ENCODE measurements around the gene RMND5B. TPM values are rescaled to one million over a fixed set of nuclear protein-coding genes. Genes with fewer than 3 reads are reported as not detected.
"Not testable (repeated sequence)": the region's sequence is repeated elsewhere in the genome, so short reads cannot be mapped to it uniquely, and the experiment has no call there.

RMND5B gene
- total and polyA plus RNA-seq, 8 donors, result 25.3 to 72.9 (median 33.8) TPM

GRCh38 chr5:178196281-178196812 is 65.5 kb downstream of the RMND5B start:
- H3K4me1 ChIP-seq, result no peaks in the 10 kb centered on the region
- WGBS, 5 donors, result 66 to 79% (median 78%) methylated on average over 6 to 7 of the region's 7 CpGs
- H3K27me3 ChIP-seq, result peaks cover 0 to 21% (median 0%) of the 10 kb centered on the region in 3 donors
- TF ChIP-seq POLR2A (IDR thresholded peaks at IDR 0.05) (no peak), EP300 (IDR thresholded peaks at IDR 0.05) (no peak), POLR2AphosphoS5 (IDR thresholded peaks at IDR 0.05) (no peak)
- TF ChIP-seq, protein P1, sequence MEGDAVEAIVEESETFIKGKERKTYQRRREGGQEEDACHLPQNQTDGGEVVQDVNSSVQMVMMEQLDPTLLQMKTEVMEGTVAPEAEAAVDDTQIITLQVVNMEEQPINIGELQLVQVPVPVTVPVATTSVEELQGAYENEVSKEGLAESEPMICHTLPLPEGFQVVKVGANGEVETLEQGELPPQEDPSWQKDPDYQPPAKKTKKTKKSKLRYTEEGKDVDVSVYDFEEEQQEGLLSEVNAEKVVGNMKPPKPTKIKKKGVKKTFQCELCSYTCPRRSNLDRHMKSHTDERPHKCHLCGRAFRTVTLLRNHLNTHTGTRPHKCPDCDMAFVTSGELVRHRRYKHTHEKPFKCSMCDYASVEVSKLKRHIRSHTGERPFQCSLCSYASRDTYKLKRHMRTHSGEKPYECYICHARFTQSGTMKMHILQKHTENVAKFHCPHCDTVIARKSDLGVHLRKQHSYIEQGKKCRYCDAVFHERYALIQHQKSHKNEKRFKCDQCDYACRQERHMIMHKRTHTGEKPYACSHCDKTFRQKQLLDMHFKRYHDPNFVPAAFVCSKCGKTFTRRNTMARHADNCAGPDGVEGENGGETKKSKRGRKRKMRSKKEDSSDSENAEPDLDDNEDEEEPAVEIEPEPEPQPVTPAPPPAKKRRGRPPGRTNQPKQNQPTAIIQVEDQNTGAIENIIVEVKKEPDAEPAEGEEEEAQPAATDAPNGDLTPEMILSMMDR (IDR thresholded peaks at IDR 0.05), result no peak
- DNase-seq, result no peak
- intact Hi-C loops (cut with DNase I; ENCODE audit: low total_unique reads), result no loop called here
- H3K27ac ChIP-seq, result no peak overlapping the region
- no peaks in the 10 kb centered on the region for H3K36me3 ChIP-seq
- no peak overlapping the region for H3K4me3 ChIP-seq
- no peaks in the 10 kb centered on the region for H3K9me3 ChIP-seq

DNA sequence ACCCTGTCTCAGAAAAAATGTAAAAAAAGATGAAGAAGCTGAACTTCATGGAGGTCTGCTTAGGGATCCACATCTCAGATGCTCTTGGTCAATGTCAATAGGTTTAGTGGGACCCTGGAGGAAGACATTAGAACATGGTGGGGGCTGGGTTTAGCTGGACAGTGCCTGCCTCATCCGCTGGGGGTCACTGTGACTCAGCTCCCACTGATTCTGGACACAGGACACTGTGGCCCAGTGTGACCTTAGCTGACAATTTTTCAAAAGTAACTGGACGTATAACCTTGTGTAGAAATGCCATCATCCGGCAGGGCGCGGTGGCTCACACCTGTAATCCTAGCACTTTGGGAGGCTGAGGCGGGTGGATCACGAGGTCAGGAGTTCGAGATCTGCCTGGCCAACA is 66.2 kb downstream of the RMND5B start:
- Histone ChIP-seq H3K36me3 (no peaks in the 10 kb centered on the region), H3K27me3 (peaks cover 0 to 21% (median 0%) of the 10 kb centered on the region in 3 donors), H3K4me1 (no peaks in the 10 kb centered on the region), H3K27ac (no peak overlapping the region), H3K4me3 (no peak overlapping the region), H3K9me3 (no peaks in the 10 kb centered on the region)
- intact Hi-C loops (cut with DNase I; ENCODE audit: low total_unique reads), result no loop called here
- no peak for DNase-seq
- TF ChIP-seq POLR2AphosphoS5 (IDR thresholded peaks at IDR 0.05) (no peak), POLR2A (IDR thresholded peaks at IDR 0.05) (no peak), EP300 (IDR thresholded peaks at IDR 0.05) (no peak)
- TF ChIP-seq, protein P1 (IDR thresholded peaks at IDR 0.05), result peak in 4 of 7 experiments; percentile 3 to 41 (median 12)
- 73 to 86% (median 83%) methylated on average over 7 to 8 of the region's 8 CpGs for WGBS, 5 donors

DNA sequence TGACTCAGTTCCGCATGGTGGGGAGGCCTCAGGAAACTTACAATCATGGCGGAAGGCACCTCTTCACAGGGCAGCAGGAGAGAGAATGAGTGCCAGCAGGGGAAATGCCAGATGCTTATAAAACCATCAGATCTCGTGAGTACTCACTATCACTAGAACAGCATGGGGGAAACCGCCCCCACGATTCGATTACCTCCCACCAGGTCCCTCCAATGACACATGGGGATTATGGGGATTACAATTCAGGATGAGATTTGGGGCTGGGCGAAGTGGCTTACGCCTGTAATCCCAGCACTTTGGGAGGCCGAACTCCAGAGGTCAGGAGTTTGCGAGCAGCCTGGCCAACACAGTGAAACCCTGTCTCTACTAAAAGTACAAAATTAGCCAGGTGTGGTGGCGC is 67.3 kb downstream of the RMND5B start:
- H3K4me3 ChIP-seq, H3K27ac ChIP-seq: not testable (repeated sequence)

DNA sequence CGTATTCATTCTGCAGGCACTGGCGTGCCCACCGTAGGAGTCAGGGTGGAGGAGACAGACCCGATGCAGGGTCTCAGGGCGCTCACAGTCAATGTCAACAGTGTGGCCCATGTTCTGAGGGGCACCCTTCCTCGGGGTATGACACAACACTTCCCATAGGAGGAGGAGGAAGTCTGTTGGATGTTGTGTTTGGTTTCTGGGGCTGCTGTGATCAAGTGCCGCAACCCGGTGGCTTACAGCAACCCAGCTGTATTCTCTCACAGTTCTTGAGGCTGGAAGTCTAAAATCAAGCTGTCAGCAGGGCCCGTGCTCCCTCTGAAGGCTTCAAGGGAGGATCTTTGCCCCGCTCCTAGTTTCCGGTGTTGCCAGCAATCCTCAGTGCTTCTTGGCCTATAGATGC is 67.9 kb downstream of the RMND5B start:
- Histone ChIP-seq H3K27me3 (peaks cover 0 to 12% (median 0%) of the 10 kb centered on the region in 3 donors), H3K4me3 (no peak overlapping the region), H3K27ac (no peak overlapping the region), H3K4me1 (peaks cover 0 to 3% (median 2%) of the 10 kb centered on the region in 4 donors), H3K36me3 (no peaks in the 10 kb centered on the region), H3K9me3 (no peaks in the 10 kb centered on the region)
- WGBS, 5 donors, result 74 to 85% (median 79%) methylated on average over 9 to 11 of the region's 11 CpGs
- TF ChIP-seq, protein P1 (IDR thresholded peaks at IDR 0.05), result no peak
- TF ChIP-seq POLR2AphosphoS5 (IDR thresholded peaks at IDR 0.05) (no peak), POLR2A (IDR thresholded peaks at IDR 0.05) (no peak), EP300 (IDR thresholded peaks at IDR 0.05) (no peak)
- intact Hi-C loops (cut with DNase I; ENCODE audit: low total_unique reads), result no loop called here
- no peak for DNase-seq

More for the DNA sequence above, 67.3 kb downstream of the RMND5B start:
- peaks cover 0 to 17% (median 0%) of the 10 kb centered on the region in 3 donors for H3K27me3 ChIP-seq
- intact Hi-C loops (cut with DNase I; ENCODE audit: low total_unique reads); H3K4me1 ChIP-seq; H3K9me3 ChIP-seq; H3K36me3 ChIP-seq; DNase-seq: not testable (repeated sequence)
- 70 to 85% (median 78%) methylated on average over 10 to 11 of the region's 11 CpGs for WGBS, 5 donors

All from stomach (tissue), 9 donors.